DOHH2 (cell line): Measurements from ENCODE around the gene HMGN1.

Source experiments
- H3F3A ChIP-seq: fragments of 200-600 bp; sonication (generic), shearing (Covaris generic); 2 replicates; pipeline ENCODE4 v1.6.0; 2016; ENCODE audit warnings: antibody characterized with exemption, mild to moderate bottlenecking; ENCODE audit not compliant: control insufficient read depth, insufficient read depth
- H3K27ac ChIP-seq: fragments of 200-600 bp; sonication (generic); 2 replicates; pipeline ENCODE4 v1.5.1; 2014; ENCODE audit warnings: low read depth, mild to moderate bottlenecking, low read length, moderate library complexity
- H3K27me3 ChIP-seq: fragments of 200-600 bp; sonication (generic); 2 replicates; pipeline ENCODE4 v1.6.1; 2014; ENCODE audit warnings: mild to moderate bottlenecking, low read length, mixed read lengths; ENCODE audit not compliant: control insufficient read depth
- H3K36me3 ChIP-seq: fragments of 200-600 bp; sonication (generic); 2 replicates; pipeline ENCODE4 v1.6.1; 2014; ENCODE audit warnings: mild to moderate bottlenecking, low read length, moderate library complexity, mixed read lengths; ENCODE audit not compliant: control insufficient read depth
- H3K4me1 ChIP-seq: fragments of 200-600 bp; sonication (generic); 2 replicates; pipeline ENCODE4 v1.6.1; 2014; ENCODE audit warnings: mild to moderate bottlenecking, low read length, mixed read lengths; ENCODE audit not compliant: control insufficient read depth
- H3K4me2 ChIP-seq: fragments of 200-600 bp; sonication (generic); 2 replicates; pipeline ENCODE4 v1.6.0; 2014; ENCODE audit warnings: mild to moderate bottlenecking, low read length, moderate library complexity
- H3K4me3 ChIP-seq: fragments of 200-600 bp; sonication (generic); 2 replicates; pipeline ENCODE4 v1.5.1; 2014; ENCODE audit warnings: mild to moderate bottlenecking, low read length, mixed read lengths
- H3K79me2 ChIP-seq: fragments of 200-600 bp; sonication (generic); 2 replicates; pipeline ENCODE4 v1.6.1; 2014; ENCODE audit warnings: mild to moderate bottlenecking, low read length, mixed read lengths; ENCODE audit not compliant: control insufficient read depth
- H3K9me2 ChIP-seq: fragments of 200-600 bp; sonication (generic); replicated peaks from 2 replicates; pipeline ENCODE4 v1.6.1; 2014; ENCODE audit warnings: mild to moderate bottlenecking, low read length, mixed read lengths; ENCODE audit not compliant: control insufficient read depth
- H3K9me3 ChIP-seq: fragments of 200-600 bp; sonication (generic); 2 replicates; pipeline ENCODE4 v1.6.1; 2014; ENCODE audit warnings: antibody characterized with exemption, low read length, mixed read lengths; ENCODE audit not compliant: control insufficient read depth, insufficient read depth
- H4K20me1 ChIP-seq: fragments of 200-600 bp; sonication (generic); 2 replicates; pipeline ENCODE4 v1.6.0; 2014; ENCODE audit warnings: low read depth, mild to moderate bottlenecking, antibody characterized with exemption, low read length, moderate library complexity; ENCODE audit not compliant: control insufficient read depth, insufficient read depth
- EZH2phosphoT487 ChIP-seq: fragments of 200-600 bp; sonication (generic); IDR thresholded peaks from 2 replicates; pipeline ENCODE4 v1.6.1; 2017; ENCODE audit warnings: borderline replicate concordance, mild to moderate bottlenecking, antibody characterized with exemption, low read length, moderate library complexity, mixed read lengths
- TF ChIP-seq, protein P1 (sequence below): fragments of 200-600 bp; sonication (generic); IDR thresholded peaks from one replicate; pipeline ENCODE4 v1.5.1; 2014; ENCODE audit warnings: antibody characterized with exemption, mild to moderate bottlenecking, low read depth, low read length; ENCODE audit not compliant: poor library complexity, severe bottlenecking

Gene HMGN1

DNA sequence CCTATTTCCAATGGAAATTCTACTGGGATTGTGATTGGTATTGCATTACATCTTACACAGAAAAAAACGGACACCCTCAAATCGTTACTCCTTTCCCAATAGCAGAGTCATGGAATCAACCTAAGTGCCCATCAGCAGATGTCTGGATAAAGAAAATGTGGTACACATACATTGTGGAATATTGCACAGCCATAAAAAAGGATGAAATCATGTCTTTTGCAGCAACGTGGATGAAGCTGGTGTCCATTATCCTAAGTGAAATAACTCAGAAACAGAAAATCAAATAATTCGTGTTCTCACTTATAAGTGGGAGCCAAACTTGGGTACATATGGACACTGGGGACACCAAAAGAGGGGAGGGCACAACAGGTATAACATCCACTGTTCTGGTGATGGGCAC, 14.3 kb downstream of the HMGN1 start:
- Histone ChIP-seq H3K9me2 (no peaks in the 10 kb centered on the region), H3K9me3 (no peaks in the 10 kb centered on the region), H3F3A (peaks cover 48% of the 10 kb centered on the region), H3K27ac (no peak overlapping the region; the same call in 1 of the 2 replicates), H3K4me1 (peaks cover 93% of the 10 kb centered on the region), H3K4me3 (no peak overlapping the region), H4K20me1 (no peaks in the 10 kb centered on the region), H3K36me3 (no peaks in the 10 kb centered on the region), H3K4me2 (no peak overlapping the region), H3K79me2 (no peaks in the 10 kb centered on the region), H3K27me3 (no peaks in the 10 kb centered on the region)
- TF ChIP-seq, protein P1, sequence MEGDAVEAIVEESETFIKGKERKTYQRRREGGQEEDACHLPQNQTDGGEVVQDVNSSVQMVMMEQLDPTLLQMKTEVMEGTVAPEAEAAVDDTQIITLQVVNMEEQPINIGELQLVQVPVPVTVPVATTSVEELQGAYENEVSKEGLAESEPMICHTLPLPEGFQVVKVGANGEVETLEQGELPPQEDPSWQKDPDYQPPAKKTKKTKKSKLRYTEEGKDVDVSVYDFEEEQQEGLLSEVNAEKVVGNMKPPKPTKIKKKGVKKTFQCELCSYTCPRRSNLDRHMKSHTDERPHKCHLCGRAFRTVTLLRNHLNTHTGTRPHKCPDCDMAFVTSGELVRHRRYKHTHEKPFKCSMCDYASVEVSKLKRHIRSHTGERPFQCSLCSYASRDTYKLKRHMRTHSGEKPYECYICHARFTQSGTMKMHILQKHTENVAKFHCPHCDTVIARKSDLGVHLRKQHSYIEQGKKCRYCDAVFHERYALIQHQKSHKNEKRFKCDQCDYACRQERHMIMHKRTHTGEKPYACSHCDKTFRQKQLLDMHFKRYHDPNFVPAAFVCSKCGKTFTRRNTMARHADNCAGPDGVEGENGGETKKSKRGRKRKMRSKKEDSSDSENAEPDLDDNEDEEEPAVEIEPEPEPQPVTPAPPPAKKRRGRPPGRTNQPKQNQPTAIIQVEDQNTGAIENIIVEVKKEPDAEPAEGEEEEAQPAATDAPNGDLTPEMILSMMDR: no peak
- TF ChIP-seq EZH2phosphoT487: no peak

DNA sequence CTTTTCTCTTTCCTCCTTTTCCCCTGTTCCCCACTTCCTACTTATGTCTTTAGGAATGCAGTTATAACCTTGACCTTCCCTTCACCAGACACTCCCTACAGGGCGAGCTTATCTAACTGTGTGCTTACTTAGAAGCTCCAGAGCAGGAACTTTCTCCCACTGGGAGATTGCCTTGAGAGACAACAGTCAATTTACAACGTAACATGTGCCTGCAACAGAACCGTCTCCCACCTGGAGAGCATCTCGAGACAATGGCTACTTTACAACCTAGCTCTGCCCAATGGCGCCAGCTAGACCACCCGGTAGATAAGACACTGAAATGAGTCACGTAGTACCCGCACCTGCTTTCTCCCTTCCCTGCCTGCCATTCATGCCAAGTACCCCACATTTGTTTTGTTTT, 16.7 kb downstream of the HMGN1 start:
- Histone ChIP-seq H4K20me1 (no peaks in the 10 kb centered on the region), H3K36me3 (no peaks in the 10 kb centered on the region), H3K79me2 (no peaks in the 10 kb centered on the region), H3K27ac (peak overlapping the region; percentile 84), H3K4me3 (peak overlapping the region; percentile 47), H3K4me2 (peak overlapping the region; percentile 70), H3K9me3 (no peaks in the 10 kb centered on the region), H3K9me2 (no peaks in the 10 kb centered on the region), H3K27me3 (no peaks in the 10 kb centered on the region), H3K4me1 (peaks cover 92% of the 10 kb centered on the region), H3F3A (peaks cover 49% of the 10 kb centered on the region)
- TF ChIP-seq, protein P1: no peak
- no peak for TF ChIP-seq EZH2phosphoT487

DNA sequence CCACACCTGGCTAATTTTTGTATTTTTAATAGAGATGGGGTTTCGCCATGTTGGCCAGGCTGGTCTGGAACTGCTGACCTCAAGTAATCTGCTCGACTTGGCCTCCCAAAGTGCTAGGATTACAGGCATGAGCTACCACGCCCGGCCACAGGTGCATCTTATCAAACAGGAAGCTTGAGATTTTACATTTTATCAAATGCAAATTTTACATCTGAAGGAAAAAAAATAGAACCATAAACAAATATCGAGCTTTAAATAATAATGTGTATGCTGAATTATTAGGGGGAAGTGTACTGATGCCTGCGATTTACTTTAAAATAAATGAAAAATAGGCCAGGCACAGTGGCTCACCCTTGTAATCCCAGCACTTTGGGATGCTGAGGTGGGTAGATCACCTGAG, 18.9 kb downstream of the HMGN1 start:
- TF ChIP-seq EZH2phosphoT487: no peak
- TF ChIP-seq, protein P1: no peak
- H3K4me3 ChIP-seq: peak overlapping the region; percentile 20
- no peaks in the 10 kb centered on the region for H3K79me2 ChIP-seq
- H3F3A ChIP-seq: peaks cover 42% of the 10 kb centered on the region
- peak overlapping the region; percentile 70 for H3K4me2 ChIP-seq
- H3K27ac ChIP-seq: peak overlapping the region; percentile 84
- no peaks in the 10 kb centered on the region for H3K36me3 ChIP-seq
- H3K9me3 ChIP-seq: no peaks in the 10 kb centered on the region
- no peaks in the 10 kb centered on the region for H3K27me3 ChIP-seq
- peaks cover 85% of the 10 kb centered on the region for H3K4me1 ChIP-seq
- H3K9me2 ChIP-seq: no peaks in the 10 kb centered on the region
- no peaks in the 10 kb centered on the region for H4K20me1 ChIP-seq

DNA sequence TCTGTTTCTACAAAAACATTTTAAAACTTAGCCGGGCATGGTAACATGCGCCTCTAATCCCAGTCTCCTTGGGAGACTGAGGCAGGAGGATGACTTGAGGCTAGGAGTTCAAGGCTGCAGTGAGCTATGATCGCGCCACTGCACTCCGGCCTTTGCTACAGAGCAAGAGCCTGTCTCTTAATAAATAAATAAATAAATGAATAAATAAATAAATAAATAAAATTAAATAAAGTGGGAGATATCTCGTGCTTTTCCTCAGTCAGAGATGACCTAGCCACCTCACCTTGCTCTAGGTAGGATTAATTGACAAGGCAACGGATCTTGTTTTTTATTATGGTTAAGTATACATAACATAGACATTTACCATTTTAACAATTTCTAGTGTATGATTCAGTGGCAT, 21.2 kb downstream of the HMGN1 start:
- Histone ChIP-seq H3K79me2 (no peaks in the 10 kb centered on the region), H3K9me2 (no peaks in the 10 kb centered on the region), H3F3A (peaks cover 34% of the 10 kb centered on the region), H3K9me3 (no peaks in the 10 kb centered on the region), H3K4me1 (peaks cover 89% of the 10 kb centered on the region), H3K4me2 (no peak overlapping the region), H3K27ac (peak overlapping the region; percentile 41; the same call in 1 of the 2 replicates), H3K36me3 (no peaks in the 10 kb centered on the region), H3K4me3 (no peak overlapping the region), H3K27me3 (no peaks in the 10 kb centered on the region), H4K20me1 (no peaks in the 10 kb centered on the region)
- TF ChIP-seq EZH2phosphoT487: no peak
- TF ChIP-seq, protein P1: no peak
